C4-2B (cell line): ENCODE results near the gene PCDHA4.

Experiments used
- ZFX ChIP-seq: fragments of 450-650 bp; IDR thresholded peaks from 2 replicates; pipeline ENCODE4 v1.6.1; 2017
- TF ChIP-seq, protein P1 (sequence below): fragments of 450-650 bp; conservative IDR thresholded peaks from 2 replicates; pipeline ENCODE4 v1.5.1; 2017; ENCODE audit warnings: mild to moderate bottlenecking

DNA sequence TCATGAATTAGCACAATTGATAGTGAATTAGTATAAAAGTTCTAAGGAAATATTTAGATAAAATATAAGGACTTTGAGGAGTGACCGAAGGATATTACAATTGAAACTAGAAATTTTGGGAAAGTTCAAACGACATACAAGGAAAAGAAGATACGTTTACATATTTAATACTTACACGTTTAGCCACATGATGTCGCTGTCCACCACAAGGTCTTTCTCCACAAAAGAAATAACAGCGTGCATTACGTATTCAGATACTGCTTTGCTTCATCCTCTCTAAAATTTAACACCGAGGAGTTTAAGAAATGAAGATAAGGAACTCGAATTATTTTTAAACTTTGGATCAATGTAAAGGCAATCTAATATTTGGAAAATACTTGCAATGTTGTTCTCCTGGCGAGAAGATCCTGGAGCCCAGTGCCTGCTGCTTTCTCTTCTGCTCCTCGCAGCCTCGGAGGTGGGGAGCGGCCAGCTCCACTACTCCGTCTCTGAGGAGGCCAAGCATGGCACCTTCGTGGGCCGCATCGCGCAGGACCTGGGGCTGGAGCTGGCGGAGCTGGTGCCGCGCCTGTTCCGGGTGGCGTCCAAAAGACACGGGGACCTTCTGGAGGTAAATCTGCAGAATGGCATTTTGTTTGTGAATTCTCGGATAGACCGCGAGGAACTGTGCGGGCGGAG is 5.9 kb upstream of the PCDHA4 start, which contains the start of gene PCDHA3:
- TF ChIP-seq, protein P1, sequence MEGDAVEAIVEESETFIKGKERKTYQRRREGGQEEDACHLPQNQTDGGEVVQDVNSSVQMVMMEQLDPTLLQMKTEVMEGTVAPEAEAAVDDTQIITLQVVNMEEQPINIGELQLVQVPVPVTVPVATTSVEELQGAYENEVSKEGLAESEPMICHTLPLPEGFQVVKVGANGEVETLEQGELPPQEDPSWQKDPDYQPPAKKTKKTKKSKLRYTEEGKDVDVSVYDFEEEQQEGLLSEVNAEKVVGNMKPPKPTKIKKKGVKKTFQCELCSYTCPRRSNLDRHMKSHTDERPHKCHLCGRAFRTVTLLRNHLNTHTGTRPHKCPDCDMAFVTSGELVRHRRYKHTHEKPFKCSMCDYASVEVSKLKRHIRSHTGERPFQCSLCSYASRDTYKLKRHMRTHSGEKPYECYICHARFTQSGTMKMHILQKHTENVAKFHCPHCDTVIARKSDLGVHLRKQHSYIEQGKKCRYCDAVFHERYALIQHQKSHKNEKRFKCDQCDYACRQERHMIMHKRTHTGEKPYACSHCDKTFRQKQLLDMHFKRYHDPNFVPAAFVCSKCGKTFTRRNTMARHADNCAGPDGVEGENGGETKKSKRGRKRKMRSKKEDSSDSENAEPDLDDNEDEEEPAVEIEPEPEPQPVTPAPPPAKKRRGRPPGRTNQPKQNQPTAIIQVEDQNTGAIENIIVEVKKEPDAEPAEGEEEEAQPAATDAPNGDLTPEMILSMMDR = peak; percentile 51
- TF ChIP-seq ZFX = no peak
